Brain microvascular endothelial cell (primary cell): Measurements from ENCODE around the gene SDSL.

Experiments used
- DNase-seq: peaks from one replicate; pipeline ENCODE4 v3.0.0-alpha.2; 2020
- H3K27ac ChIP-seq: fragments of 250-450 bp; sonication (Bioruptor Pico); 2 replicates; pipeline ENCODE4 v1.5.1; 2020; ENCODE audit warnings: mild to moderate bottlenecking, moderate library complexity
- H3K27me3 ChIP-seq: fragments of 250-450 bp; sonication (Bioruptor Pico); replicated peaks from 2 replicates; pipeline ENCODE4 v1.5.1; 2020; ENCODE audit warnings: mild to moderate bottlenecking
- H3K36me3 ChIP-seq: fragments of 250-450 bp; sonication (Bioruptor Pico); replicated peaks from 2 replicates; pipeline ENCODE4 v1.5.1; 2020; ENCODE audit warnings: mild to moderate bottlenecking
- H3K4me3 ChIP-seq: 2 replicates; pipeline ENCODE4 v1.5.1; 2011; ENCODE audit warnings: low read depth, mild to moderate bottlenecking, control low read depth, low read length, moderate library complexity
- in situ Hi-C: cut with HindIII; loops from 2 replicates; pipeline ENCODE4 v1.10.0; 2017; ENCODE audit warnings: low sequenced_read_pairs, low pct_ligation_motif_present
- TF ChIP-seq, protein P1 (sequence below): IDR thresholded peaks from 2 replicates; pipeline ENCODE4 v1.5.1; 2011; ENCODE audit warnings: low read depth, mild to moderate bottlenecking, moderate library complexity, low read length, control low read depth, inconsistent platforms; ENCODE audit errors: missing control alignments

Gene SDSL

DNA sequence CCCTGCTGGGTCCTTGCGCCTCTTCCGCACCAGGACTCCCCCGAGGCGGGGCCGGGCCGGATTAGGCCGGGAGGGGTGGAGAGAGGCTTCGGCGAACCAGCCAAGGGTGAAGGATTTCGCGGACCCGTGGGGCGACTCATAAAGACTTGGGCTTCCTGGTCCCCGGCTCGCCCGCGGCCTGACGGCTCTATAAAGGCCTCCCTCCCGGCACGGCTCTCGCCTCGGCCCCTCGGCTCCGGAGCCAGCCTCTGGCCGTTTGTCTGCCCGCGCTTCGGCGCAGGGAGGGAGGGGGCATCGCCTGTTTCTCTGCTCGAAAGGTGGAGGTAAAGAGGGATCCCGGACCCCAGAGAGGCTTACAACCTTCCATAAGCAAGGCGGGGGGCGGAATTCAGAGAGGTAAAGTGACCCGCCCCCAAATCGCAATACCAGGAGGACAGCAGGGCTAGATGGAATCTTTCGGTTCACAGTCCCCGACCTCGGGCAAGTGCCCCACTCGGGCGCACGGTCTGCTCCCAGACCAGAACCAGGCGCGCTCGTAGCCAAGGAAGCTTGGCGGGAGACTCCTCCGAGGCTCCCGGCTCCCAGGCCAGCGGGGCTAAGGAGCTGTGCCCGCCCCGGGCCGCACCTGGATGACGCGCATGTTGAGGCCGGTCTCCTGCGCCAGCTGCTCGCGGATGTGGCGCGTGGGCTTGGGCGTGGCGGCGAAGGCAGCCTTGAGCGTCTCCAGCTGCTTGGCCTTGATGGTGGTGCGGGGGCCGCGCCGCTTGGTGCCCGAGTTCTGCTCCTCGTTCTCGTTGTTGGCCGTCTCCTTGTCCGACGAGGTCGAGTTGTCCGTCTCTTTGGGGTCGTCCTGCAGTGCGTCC is 45.6 kb downstream of the SDSL start:
- H3K27me3 ChIP-seq, result peaks cover 100% of the 10 kb centered on the region
- TF ChIP-seq, protein P1, sequence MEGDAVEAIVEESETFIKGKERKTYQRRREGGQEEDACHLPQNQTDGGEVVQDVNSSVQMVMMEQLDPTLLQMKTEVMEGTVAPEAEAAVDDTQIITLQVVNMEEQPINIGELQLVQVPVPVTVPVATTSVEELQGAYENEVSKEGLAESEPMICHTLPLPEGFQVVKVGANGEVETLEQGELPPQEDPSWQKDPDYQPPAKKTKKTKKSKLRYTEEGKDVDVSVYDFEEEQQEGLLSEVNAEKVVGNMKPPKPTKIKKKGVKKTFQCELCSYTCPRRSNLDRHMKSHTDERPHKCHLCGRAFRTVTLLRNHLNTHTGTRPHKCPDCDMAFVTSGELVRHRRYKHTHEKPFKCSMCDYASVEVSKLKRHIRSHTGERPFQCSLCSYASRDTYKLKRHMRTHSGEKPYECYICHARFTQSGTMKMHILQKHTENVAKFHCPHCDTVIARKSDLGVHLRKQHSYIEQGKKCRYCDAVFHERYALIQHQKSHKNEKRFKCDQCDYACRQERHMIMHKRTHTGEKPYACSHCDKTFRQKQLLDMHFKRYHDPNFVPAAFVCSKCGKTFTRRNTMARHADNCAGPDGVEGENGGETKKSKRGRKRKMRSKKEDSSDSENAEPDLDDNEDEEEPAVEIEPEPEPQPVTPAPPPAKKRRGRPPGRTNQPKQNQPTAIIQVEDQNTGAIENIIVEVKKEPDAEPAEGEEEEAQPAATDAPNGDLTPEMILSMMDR, result no peak
- H3K27ac ChIP-seq, result no peak overlapping the region
- no peak for DNase-seq
- in situ Hi-C loops, result no loop called here
- H3K36me3 ChIP-seq, result no peaks in the 10 kb centered on the region
- peak overlapping the region; percentile 22 for H3K4me3 ChIP-seq

DNA sequence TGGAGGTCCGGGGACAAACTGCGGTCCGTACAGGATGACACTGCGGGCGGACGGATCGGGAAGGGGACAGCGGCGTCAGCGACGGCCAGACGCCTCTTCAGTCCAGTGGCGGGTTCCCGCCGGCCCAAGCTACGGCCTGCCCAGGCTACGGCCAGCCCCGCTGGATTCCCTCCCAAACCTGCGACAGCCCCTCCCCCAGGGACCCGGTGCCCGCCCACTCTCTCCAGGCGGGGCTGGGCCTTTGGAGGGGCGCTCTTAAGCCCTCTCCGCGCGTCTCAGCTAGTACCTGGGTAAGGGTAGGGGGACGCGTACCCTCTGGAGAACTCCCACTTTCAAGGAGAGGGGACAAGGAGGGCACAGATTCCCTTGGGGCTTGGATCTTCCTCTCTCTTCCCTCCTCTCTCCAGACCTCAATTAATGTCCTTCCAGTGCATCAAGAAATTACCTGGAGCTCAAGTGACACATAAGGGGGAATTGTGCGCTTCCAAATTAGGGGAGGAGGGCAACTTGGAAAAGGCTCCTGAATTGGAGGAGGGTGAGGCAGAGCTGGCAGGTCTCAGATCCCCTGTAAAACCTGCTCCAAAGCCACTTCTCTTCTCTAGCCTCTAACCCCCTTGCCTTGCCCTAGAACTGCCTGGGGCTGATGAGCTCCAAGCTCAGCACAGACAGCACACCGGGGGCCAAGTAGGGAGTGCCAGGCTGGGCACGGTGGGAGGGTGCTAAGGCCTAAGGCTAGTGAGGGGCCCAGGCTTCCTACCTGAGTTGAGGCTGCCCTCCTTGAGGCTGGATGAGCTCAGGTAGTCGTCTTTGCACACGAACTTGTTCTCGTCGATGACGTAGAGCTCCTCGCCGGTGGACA is 46.4 kb downstream of the SDSL start:
- TF ChIP-seq, protein P1, result no peak
- Histone ChIP-seq H3K27ac (no peak overlapping the region), H3K4me3 (no peak overlapping the region), H3K27me3 (peaks cover 100% of the 10 kb centered on the region), H3K36me3 (no peaks in the 10 kb centered on the region)
- in situ Hi-C loops, result no loop called here
- DNase-seq, result no peak

DNA sequence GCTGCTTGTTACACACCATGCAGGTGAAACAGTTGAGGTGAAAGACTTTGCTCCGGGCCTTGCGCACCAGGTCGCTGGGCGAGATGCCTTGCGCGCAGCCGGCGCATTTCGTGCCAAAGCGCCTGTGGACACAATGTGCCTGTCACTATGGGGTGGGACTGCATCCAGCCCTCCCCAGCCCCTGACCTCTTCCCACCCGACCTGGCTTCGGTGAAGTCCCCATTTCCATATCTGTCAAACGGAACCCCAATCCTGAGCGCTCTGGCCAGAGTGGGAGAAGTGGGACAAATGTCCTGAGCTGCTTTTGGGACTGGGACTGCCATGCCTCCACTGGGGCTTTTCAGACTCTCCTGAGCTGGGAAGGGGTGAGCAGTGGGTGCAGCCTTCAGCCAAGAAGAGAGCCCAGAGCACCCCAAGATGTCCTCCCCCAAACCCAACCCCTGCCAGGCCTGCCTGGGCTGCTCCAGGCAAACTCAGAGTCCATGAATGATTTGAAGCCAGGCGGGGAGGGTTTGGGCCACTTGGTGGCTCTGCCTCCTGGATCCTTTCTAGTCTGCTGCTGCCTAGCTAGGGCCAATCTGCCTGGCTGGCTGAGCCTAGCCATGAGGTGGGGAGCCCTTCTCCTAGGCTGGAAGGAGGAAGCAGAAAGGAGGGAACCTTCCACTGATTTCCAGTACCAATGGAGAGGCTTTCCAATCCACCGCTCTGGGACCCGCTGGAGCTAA is 47.2 kb downstream of the SDSL start:
- H3K4me3 ChIP-seq, result no peak overlapping the region
- TF ChIP-seq, protein P1, result no peak
- H3K36me3 ChIP-seq, result no peaks in the 10 kb centered on the region
- H3K27me3 ChIP-seq, result peaks cover 100% of the 10 kb centered on the region
- H3K27ac ChIP-seq, result no peak overlapping the region
- no peak for DNase-seq
- in situ Hi-C loops, result no loop called here

DNA sequence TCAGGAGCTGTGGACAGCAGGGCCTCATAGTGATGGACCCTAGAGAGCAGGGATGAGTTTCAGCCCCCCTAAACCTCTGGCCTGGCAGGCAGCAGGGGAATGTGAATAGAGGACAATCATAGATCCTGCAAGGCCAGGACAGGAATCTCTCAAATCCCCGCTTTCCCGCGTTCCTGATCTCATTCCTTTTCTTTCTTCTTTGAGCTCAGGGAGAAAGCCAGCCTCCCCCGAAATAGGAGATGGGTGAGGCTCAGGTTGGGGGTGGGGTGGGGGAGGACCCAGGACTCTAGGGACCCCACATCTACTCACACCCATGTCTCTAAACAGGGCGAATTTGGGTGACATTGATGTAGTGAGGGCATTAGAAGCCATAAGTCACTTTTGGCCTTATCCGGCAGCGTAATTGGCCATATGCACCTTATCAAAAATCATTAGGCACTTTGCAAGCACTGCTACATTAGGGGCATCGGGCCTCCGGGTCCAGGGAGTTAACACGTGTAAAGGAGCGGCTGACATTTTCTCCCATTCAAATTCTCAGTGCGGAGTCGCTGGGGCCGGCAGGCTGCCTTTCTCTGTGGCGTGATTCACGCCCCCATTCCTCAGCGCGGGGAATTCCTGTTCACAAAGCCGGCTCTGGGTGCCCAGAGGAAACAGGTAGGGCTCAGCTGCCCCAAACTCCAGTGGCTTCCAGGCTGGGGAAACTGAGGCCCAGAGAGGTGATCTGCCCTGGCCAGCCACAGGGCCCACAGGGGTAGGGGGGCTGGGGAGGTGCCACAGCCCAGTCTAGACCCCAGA is 48.0 kb downstream of the SDSL start:
- in situ Hi-C loops, result no loop called here
- Histone ChIP-seq H3K27ac (no peak overlapping the region), H3K36me3 (no peaks in the 10 kb centered on the region), H3K27me3 (peaks cover 99% of the 10 kb centered on the region), H3K4me3 (no peak overlapping the region)
- TF ChIP-seq, protein P1, result no peak
- DNase-seq, result no peak
